Lung (tissue), 12 donors: ENCODE data around the gene ZFR2. TPM values are rescaled to one million over a fixed set of nuclear protein-coding genes. Genes with fewer than 3 reads are reported as not detected.
"Not testable (repeated sequence)": the region's sequence is repeated elsewhere in the genome, so short reads cannot be mapped to it uniquely, and the experiment has no call there.

Source experiments
- ATAC-seq: fragments of 200-7000 bp; cut with Tn5 transposase; one replicate; pipeline ENCODE4 v1.9.1; 2020; ENCODE audit warnings: moderate number of reproducible peaks; ENCODE audit not compliant: insufficient read depth, low FRiP score
- DNase-seq, 3 donors: peaks; one replicate each; pipeline ENCODE4 v3.0.0-alpha.2; 2013 to 2017
- H3K27ac ChIP-seq, 2 donors: one replicate each; pipeline ENCODE4 v1.5.1; 2013; ENCODE audit warnings: mild to moderate bottlenecking in 2 of 2, moderate library complexity in 2 of 2, control low read depth in 1 of 2, inconsistent platforms in 1 of 2, low read depth in 1 of 2, low read length in 1 of 2
- H3K27me3 ChIP-seq, 3 donors: one replicate each; pipeline ENCODE4 v1.5.1; 2013; ENCODE audit warnings: low read length in 2 of 3; ENCODE audit not compliant: control insufficient read depth in 3 of 3, insufficient read depth in 3 of 3
- H3K36me3 ChIP-seq, 4 donors: one replicate each; pipeline ENCODE4 v1.5.1; 2013; ENCODE audit warnings: low read length in 4 of 4, mild to moderate bottlenecking in 1 of 4, moderate library complexity in 1 of 4; ENCODE audit not compliant: control insufficient read depth in 4 of 4, insufficient read depth in 4 of 4
- H3K4me1 ChIP-seq, 5 donors: one replicate each; pipeline ENCODE4 v1.5.1; 2013; ENCODE audit warnings: low read length in 5 of 5, mild to moderate bottlenecking in 2 of 5, moderate library complexity in 1 of 5; ENCODE audit not compliant: control insufficient read depth in 5 of 5, insufficient read depth in 5 of 5
- H3K4me3 ChIP-seq: one replicate; pipeline ENCODE4 v1.5.1; 2013; ENCODE audit warnings: mild to moderate bottlenecking, control low read depth, moderate library complexity
- H3K9ac ChIP-seq, 2 donors: one replicate each; pipeline ENCODE4 v1.5.1; 2013; ENCODE audit warnings: low read length in 2 of 2, control low read depth in 1 of 2; ENCODE audit not compliant: insufficient read depth in 1 of 2
- H3K9me3 ChIP-seq, 4 donors: one replicate each; pipeline ENCODE4 v1.5.1; 2013; ENCODE audit warnings: low read length in 3 of 4, mild to moderate bottlenecking in 1 of 4, moderate library complexity in 1 of 4; ENCODE audit not compliant: control insufficient read depth in 4 of 4, insufficient read depth in 3 of 4
- CTCF ChIP-seq: IDR thresholded peaks from 2 replicates; pipeline ENCODE4 v1.5.1; 2012; ENCODE audit warnings: mild to moderate bottlenecking; ENCODE audit errors: control extremely low read depth, extremely low read depth
- WGBS, 2 donors: extraction: QIAGEN DNeasy Blood & Tissue Kit; methylation state at CpG; one replicate each; pipeline ENCODE4 v1.1.7; 2013; 5-methylcytosine and 5-hydroxymethylcytosine counted together
- polyA plus RNA-seq, 2 donors: library from polyadenylated mRNA; stranded (reverse); fragments of 200-250 nt; gene quantifications; one replicate each; pipeline ENCODE4 v1.2.1, GENCODE V29; 2013
- total RNA-seq, 2 donors: library from RNA; depleted of rRNA in 1 of 2; stranded (reverse); fragments of >200 nt in 1 of 2; gene quantifications; one replicate each; pipeline ENCODE4 v1.2.1, GENCODE V29; 2014 to 2021
- donor health status: control.
- donor health status: control.
- donor health status: Bipolar disorder and iron deficiency.
- donor health status: healthy.
- donor health status: DM: yes; HTN: yes; CAD: no.

ZFR2 gene
- total and polyA plus RNA-seq, 4 donors: 0.05 to 0.34 (median 0.19) TPM

DNA sequence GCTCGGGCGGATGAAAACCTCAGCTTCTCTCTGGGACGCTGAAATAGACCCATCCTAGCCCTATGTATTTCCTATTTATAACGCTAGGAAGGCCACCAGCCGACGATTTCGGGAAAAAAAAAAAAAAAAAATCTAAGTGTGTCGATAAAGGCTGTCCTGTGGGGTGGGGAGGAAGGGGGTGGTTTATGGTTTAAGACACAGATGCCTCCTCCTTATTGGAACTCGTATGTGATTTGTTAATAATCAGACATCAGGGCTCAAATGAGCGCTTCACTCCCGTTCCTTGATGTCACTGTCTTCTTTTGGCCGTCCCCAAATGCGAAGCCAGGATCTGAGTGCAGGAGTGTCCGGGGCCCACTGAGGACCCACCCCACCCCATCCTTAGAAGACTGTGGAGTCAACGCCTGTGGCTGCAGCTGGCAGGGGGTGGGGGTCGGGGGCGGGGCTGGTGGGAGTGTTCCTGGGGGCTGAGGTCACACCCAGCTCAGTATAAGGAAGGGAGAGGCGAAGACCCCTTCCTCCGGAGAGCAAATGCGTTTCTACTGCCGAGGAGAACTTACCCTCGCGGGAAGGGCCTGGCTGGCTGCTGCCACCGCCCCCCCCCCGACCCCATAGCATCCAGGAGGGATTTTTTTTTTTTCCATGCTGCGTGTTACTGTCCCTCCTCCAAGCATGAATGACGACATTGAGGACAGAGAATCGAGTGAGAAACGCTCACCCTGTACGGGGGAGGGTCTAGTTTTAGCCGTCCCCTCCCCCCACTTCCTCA lies 12.6 kb upstream of the ZFR2 start:
- H3K27me3 ChIP-seq: peaks cover 9 to 27% (median 14%) of the 10 kb centered on the region in 3 donors
- no peak for DNase-seq
- no peak overlapping the region for H3K27ac ChIP-seq
- H3K36me3 ChIP-seq: no peaks in the 10 kb centered on the region
- no peak overlapping the region for H3K4me3 ChIP-seq
- no peak for ATAC-seq
- no peaks in the 10 kb centered on the region for H3K4me1 ChIP-seq
- no peak overlapping the region for H3K9ac ChIP-seq
- peaks cover 0 to 1% (median 0%) of the 10 kb centered on the region in 4 donors for H3K9me3 ChIP-seq
- WGBS, 2 donors: 2% methylated on average over 30 to 31 of the region's 31 CpGs
- no peak for TF ChIP-seq CTCF

- 3 to 4% methylated on average over 47 to 49 of the region's 49 CpGs for WGBS, 2 donors
- peaks cover 9 to 27% (median 14%) of the 10 kb centered on the region in 3 donors for H3K27me3 ChIP-seq
- H3K4me1 ChIP-seq: no peaks in the 10 kb centered on the region
- H3K27ac ChIP-seq: no peak within 1 kb of the TSS
- no peak within 1 kb of the TSS for H3K4me3 ChIP-seq
- peaks cover 0 to 1% (median 0%) of the 10 kb centered on the region in 4 donors for H3K9me3 ChIP-seq
- no peak for ATAC-seq
- no peaks in the 10 kb centered on the region for H3K36me3 ChIP-seq
- no peak for TF ChIP-seq CTCF
- H3K9ac ChIP-seq: no peak within 1 kb of the TSS
- DNase-seq: peak in 1 of 3 donors; percentile 19
These were observed 11.8 kb upstream of the ZFR2 start, which contains the start of gene ATCAY for GRCh38 chr19:3880471-3881271. Gene ATCAY, plus strand, starts transcription at chr19:3880685. Its CDS starts 5,083 bp downstream, at chr19:3885768.

- Histone ChIP-seq H3K4me3 (no peak overlapping the region), H3K4me1 (no peaks in the 10 kb centered on the region), H3K27ac (no peak overlapping the region), H3K36me3 (no peaks in the 10 kb centered on the region), H3K9ac (no peak overlapping the region), H3K9me3 (peaks cover 0 to 1% (median 0%) of the 10 kb centered on the region in 4 donors), H3K27me3 (peaks cover 9 to 27% (median 14%) of the 10 kb centered on the region in 3 donors)
- TF ChIP-seq CTCF: no peak
- DNase-seq: no peak
- WGBS, 2 donors: 54 to 59% methylated on average over 12 of the region's 12 CpGs
- ATAC-seq: no peak
These were observed 10.8 kb upstream of the ZFR2 start for GRCh38 chr19:3879656-3880055.

DNA sequence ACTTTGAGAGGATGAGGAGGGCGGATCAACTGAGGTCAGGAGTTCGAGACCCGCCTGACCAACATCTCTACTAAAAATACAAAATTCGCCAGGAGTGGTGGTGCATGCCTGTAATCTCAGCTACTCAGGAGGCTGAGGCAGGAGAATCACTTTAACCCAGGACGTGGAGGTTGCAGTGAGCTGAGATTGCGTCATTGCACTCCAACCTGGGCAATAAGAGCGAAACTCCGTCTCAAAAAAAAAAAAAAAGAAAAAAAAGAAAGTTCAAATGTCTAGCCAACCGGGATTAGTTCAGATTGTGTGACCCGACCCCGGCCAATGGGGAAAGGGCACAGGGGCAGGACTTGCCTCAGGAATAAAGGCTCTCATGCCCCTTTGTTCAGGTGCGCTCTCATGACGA lies 5.9 kb upstream of the ZFR2 start:
- H3K36me3 ChIP-seq, ATAC-seq, H3K27ac ChIP-seq, DNase-seq, H3K4me1 ChIP-seq, H3K27me3 ChIP-seq, H3K9me3 ChIP-seq, H3K4me3 ChIP-seq, H3K9ac ChIP-seq: not testable (repeated sequence)
- 76 to 80% methylated on average over 13 of the region's 13 CpGs for WGBS, 2 donors
